NCI-H2171 (cell line): Measurements from ENCODE around the gene PPP1R8.

Source experiments
- DNase-seq: peaks from one replicate; lab custom pipeline; 2025; lab: John Stamatoyannopoulos, UW

Gene PPP1R8

DNA sequence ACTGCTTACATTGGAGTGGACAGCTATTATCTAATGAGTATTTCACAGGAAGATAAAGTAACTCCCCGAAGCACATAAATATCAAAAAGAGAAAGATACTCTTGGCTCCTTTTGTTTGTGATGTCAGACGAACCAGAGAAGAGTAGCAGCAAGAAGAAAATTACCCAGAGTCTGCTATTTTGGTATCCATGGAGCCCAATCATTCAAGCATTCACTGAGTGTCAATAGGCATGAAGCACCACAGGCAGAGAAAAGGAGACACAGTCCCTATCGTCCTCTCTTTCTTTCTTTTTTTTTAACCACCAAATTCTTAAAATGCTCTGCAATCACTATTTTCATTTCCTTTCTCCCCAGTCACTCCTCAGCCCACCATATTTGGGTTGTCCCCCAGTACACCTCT, 63.9 kb downstream of the PPP1R8 start:
- DNase-seq: no peak
